Activated naive CD8-positive, alpha-beta T cell (primary cell): ENCODE data around the gene SALL4.

Experiments
- H3K27ac Mint-ChIP-seq: one replicate; pipeline ENCODE4 v1.8.0; 2021; ENCODE audit warnings: mixed read lengths
- H3K27me3 Mint-ChIP-seq: one replicate; pipeline ENCODE4 v1.8.0; 2021; ENCODE audit warnings: mixed read lengths
- H3K36me3 Mint-ChIP-seq: one replicate; pipeline ENCODE4 v1.8.0; 2021; ENCODE audit warnings: mixed read lengths
- H3K4me1 Mint-ChIP-seq: one replicate; pipeline ENCODE4 v1.8.0; 2021; ENCODE audit warnings: low read depth, mixed read lengths
- H3K4me3 Mint-ChIP-seq: one replicate; pipeline ENCODE4 v1.8.0; 2021; ENCODE audit warnings: mild to moderate bottlenecking, mixed read lengths
- H3K9me3 Mint-ChIP-seq: one replicate; pipeline ENCODE4 v1.8.0; 2021; ENCODE audit warnings: low read depth, mixed read lengths

The SALL4 gene

DNA sequence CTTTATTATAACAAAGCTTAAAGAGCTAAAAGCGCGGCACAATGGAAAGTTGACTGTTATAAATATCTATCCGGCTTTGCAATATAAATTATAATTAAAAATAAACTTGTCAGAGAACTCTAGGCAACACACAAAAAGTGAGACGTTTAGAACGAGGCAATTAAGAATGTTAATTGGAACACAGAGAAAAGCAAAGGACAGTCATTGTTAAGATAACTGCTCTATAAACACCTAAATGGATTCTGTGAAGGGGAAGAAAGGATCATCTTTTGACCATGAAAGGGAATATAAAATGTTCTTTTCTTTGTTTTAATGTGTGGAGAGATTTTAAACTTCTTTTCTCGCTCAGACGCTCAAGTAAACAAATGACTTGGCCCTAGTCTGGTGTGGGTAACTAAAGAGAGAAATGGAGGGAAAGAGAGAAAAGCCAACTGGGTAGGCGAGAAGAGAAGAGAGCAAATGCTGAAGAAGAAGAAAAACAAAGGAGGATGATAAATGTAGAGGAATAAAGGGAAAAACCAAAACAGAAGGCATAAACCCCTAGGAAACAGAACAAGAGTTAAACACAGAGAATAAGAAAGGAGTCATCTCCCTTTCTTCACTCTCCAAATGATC, 9.3 kb upstream of the SALL4 start:
- Mint-ChIP-seq H3K9me3 (no peaks in the 10 kb centered on the region), H3K27me3 (peaks cover 4% of the 10 kb centered on the region), H3K27ac (no peak overlapping the region), H3K4me1 (no peaks in the 10 kb centered on the region), H3K36me3 (no peaks in the 10 kb centered on the region), H3K4me3 (no peak overlapping the region)

DNA sequence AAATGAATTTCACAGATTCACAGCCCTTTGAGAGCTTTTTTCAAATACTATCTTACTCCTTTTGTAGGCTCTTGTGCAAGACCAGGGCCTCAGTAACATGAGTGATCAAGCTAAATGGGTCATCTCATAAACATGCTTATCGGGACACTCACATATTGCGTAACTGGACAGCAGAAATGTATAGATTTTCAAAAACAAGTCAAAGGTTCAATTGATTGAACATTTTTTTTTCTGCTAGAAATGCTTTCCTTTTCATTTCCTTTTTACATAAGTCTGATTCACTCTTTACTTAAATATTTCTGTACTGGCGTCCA, 8.7 kb upstream of the SALL4 start:
- Mint-ChIP-seq H3K4me3 (no peak overlapping the region), H3K36me3 (no peaks in the 10 kb centered on the region), H3K27me3 (peaks cover 7% of the 10 kb centered on the region), H3K27ac (no peak overlapping the region), H3K9me3 (no peaks in the 10 kb centered on the region), H3K4me1 (no peaks in the 10 kb centered on the region)

DNA sequence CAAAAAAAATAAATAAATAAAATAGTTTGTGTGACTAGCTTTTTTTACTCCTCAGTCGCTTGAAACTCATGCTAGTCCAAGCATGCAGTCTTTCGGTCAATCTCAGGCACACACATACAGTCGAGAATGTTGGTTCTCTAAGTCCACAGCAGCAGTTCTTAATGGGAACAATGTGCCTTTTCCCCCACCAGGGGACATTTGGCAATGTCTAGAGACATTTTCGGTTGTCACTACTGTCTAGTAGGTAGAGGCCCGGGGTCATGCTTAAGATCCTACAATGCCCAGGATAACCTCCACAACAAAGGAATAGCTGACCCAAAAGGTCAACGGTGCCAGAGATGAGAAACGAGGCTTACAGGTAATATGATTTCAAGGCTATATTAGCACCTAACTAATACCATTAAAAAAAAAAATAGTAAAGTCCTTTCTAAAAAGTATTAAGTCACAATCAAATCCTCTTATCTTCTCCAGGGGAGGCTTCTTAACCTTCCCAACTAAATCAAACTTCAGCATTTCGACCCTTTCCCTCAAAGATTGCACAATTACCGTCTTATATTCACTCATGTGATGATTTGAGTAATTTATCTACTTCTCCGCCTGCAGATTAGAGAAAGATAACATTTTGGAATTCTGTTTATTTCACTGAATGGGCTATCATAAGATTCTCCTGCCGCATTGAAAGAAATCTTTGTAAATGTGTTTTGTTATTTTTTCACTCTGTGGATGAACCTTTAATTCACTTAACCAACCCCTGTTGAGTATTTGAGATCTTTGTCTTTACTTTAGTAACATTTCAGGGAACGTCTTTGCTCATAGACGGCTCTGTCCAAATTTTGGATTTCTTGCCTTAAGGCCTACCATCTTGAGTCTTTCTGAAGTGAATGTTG, 8.1 kb upstream of the SALL4 start:
- H3K4me1 Mint-ChIP-seq = no peaks in the 10 kb centered on the region
- H3K36me3 Mint-ChIP-seq = no peaks in the 10 kb centered on the region
- no peak overlapping the region for H3K27ac Mint-ChIP-seq
- H3K4me3 Mint-ChIP-seq = no peak overlapping the region
- peaks cover 10% of the 10 kb centered on the region for H3K27me3 Mint-ChIP-seq
- H3K9me3 Mint-ChIP-seq = no peaks in the 10 kb centered on the region

DNA sequence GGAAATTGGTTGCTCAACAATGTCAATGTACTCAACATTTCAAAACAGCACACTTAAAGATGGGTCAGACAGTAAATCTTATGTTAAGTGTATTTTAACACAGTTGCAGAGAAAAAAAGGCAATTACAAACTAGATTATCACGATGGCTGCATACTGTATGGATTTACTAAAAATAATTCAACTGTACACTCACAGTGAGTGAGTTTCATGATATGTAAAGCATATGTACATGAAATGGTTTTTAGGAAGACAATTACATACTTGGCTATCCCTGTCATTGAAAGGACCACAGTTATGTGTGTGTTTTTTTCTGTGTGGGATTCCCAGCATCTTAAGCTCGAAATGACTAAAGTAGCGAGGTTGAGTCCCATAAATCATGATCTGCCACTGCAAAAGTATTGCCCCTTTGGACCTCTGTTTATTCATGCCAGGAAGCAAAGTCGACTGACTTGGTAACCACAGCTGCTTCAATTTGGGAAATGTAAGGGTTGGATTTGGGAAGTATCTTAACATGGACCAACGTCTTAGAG, 5.5 kb upstream of the SALL4 start:
- H3K4me3 Mint-ChIP-seq = no peak overlapping the region
- no peaks in the 10 kb centered on the region for H3K4me1 Mint-ChIP-seq
- no peak overlapping the region for H3K27ac Mint-ChIP-seq
- H3K9me3 Mint-ChIP-seq = no peaks in the 10 kb centered on the region
- no peaks in the 10 kb centered on the region for H3K36me3 Mint-ChIP-seq
- H3K27me3 Mint-ChIP-seq = peaks cover 12% of the 10 kb centered on the region

DNA sequence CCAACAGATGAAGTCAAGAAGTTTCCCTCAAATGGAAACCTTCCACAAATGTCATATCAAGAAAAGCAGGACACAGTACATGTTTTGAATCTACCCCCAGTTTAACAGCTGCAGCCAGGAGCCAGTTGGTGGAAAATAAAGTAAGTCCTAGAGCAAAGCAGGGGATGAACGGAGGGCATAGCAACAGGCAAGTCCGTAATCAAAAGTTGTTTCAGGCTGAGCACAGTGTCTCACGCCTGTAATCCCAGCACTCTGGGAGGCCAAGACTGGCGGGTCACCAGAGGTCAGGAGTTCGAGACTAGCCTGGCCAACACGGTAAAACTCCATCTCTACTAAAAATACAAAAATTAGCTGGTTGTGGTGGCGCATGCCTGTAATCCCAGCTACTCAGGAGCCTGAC, 2.4 kb upstream of the SALL4 start:
- Mint-ChIP-seq H3K4me3 (no peak overlapping the region), H3K27ac (no peak overlapping the region), H3K4me1 (peaks cover 9% of the 10 kb centered on the region), H3K27me3 (peaks cover 19% of the 10 kb centered on the region), H3K36me3 (no peaks in the 10 kb centered on the region), H3K9me3 (no peaks in the 10 kb centered on the region)

DNA sequence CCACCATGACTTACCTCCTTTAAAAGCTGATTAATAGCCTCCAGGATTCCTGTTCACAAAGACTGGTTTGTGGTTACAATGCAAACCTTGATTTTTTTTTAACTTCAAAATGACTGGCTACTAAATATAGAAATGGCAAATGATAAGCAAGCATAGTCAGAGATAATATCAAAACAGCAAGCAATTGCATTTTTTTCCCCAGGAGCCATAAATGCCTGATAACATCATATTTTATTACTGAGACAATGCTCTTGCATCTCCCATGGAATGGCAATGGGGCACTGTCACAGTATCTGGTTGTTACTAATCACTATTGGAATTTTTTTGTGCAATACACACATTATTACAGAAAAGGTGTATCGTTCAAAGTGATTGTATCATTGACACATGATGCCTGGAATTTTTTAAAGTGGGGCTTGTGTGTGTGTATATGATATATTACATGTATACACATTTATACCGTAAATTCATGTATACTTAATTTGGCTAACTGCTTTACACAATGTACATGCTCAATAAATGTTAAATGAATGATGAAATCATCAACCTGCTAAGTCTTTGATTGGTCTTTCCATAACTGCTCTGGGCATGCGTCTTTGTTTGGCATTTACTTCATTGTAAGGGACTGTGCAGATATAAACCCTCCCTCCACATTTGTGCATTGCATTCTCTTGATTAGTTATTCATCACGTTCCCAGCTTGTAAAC, 980 bp upstream of the SALL4 start:
- peaks cover 30% of the 10 kb centered on the region for H3K27me3 Mint-ChIP-seq
- no peak overlapping the region for H3K27ac Mint-ChIP-seq
- H3K4me3 Mint-ChIP-seq = no peak overlapping the region

DNA sequence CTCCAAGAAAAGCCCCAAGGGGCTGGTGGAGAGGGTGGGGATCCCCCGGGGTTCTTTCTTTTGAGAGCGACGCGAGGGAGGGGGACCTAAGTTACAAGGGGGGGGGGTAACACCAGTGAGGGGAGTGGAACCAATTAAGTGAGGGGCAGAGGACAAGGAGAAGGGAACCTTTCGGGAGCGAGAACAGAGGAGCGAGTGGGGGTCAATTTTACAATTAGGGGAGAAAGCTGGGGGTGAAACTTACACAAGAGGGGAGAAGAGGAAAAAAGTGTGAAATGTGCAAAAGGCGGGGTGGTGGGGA, 548 bp downstream of the SALL4 start:
- no peak overlapping the region for H3K27ac Mint-ChIP-seq
- H3K9me3 Mint-ChIP-seq = no peaks in the 10 kb centered on the region
- no peaks in the 10 kb centered on the region for H3K36me3 Mint-ChIP-seq
- H3K4me1 Mint-ChIP-seq = peaks cover 11% of the 10 kb centered on the region
- no peak overlapping the region for H3K4me3 Mint-ChIP-seq
- H3K27me3 Mint-ChIP-seq = peaks cover 33% of the 10 kb centered on the region

More for the DNA sequence above, 980 bp upstream of the SALL4 start:
- Mint-ChIP-seq H3K36me3 (no peaks in the 10 kb centered on the region), H3K9me3 (no peaks in the 10 kb centered on the region), H3K4me1 (peaks cover 11% of the 10 kb centered on the region)

DNA sequence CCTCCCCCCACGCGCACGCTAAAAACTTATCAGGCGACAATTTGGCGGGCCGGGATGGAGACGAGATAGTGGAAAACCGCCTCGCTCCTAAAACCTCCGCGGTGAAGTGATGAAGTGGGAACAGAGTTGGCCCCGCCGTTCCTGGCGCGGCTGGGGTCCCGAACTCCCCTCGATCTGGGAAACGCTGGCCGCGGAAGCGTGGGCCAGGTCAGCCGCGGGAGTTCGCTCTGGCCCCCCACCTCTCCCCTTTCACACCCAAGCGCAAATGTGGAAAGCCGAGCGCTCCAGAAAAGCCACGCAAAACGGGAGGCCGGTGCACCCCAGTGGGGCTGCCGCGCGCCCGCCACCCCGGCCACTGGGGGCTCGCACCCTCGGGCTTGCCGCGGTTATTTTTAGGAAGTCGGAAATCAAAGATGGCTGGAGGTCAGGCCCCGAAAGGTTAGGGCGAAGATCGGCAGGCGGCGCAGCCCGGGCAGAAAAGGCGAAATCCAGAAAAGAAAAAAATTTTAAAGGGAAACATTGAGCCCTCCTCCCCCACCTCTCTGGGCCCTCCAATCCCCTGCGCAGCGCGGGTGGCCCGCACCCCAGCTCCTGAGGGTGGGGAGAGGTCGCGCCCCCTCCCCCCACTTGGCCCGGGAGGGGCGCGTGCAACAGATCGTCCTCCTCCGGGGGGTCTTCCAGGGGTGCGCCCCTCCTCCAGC, 1.0 kb downstream of the SALL4 start:
- no peak overlapping the region for H3K27ac Mint-ChIP-seq
- peaks cover 11% of the 10 kb centered on the region for H3K4me1 Mint-ChIP-seq
- H3K27me3 Mint-ChIP-seq = peaks cover 31% of the 10 kb centered on the region
- peak overlapping the region; percentile 60 for H3K4me3 Mint-ChIP-seq
- H3K36me3 Mint-ChIP-seq = no peaks in the 10 kb centered on the region
- H3K9me3 Mint-ChIP-seq = no peaks in the 10 kb centered on the region

DNA sequence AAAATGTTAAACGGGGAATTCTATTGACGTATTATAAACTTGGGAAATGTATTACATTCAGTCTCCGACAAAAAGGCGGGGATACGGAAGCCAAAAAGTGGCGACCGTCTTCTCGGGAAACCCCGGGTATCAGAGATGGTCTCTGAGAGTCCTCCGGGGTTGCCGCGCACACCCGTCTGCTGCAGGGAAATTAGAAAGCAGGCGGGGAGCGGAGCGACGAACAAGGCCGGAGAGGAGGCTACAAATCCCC, 1.5 kb downstream of the SALL4 start:
- Mint-ChIP-seq H3K27me3 (peaks cover 28% of the 10 kb centered on the region), H3K4me3 (peak overlapping the region; percentile 60), H3K9me3 (no peaks in the 10 kb centered on the region), H3K4me1 (peaks cover 11% of the 10 kb centered on the region), H3K36me3 (no peaks in the 10 kb centered on the region), H3K27ac (no peak overlapping the region)

DNA sequence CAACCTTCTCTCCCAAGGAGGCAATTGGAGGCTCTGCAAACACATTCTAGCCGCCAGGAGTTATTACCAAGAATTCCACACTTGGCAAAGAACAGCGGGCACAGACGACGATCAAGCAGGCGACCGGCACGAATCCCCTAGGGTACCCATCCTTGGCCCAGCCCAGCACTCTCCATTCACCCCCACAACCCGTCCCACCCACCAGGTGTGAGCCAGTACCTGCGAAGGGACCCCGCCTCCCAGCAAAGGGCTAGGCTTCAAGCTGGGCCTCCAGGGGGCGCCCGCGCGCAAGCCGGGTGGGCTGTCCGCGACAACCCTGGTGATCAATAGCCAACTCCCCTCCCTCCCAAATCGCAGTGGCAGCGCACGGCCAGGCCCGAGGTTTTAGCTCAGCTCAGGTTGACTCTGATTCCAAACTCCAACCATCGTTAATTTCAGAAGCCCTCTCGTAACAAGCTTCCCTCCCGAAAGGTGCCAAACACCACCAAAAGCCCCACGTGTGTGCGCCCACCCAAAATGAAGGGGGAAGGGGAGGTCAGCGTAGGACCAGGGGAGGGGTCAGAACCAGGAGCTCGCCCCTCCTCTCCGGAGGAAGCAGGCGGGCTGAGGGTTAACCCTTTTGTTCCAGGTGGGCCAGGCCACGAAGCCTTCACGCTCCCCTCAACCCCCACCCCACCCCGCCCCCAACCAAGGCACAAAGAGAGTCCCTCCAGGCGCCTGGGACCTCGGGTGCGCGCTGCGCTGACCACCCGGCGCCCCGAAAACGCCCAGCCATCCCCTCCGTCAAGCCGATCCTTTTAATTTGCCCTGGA, 2.1 kb downstream of the SALL4 start:
- Mint-ChIP-seq H3K36me3 (no peaks in the 10 kb centered on the region), H3K27me3 (peaks cover 27% of the 10 kb centered on the region), H3K9me3 (no peaks in the 10 kb centered on the region), H3K27ac (no peak overlapping the region), H3K4me3 (peak overlapping the region; percentile 60), H3K4me1 (peaks cover 11% of the 10 kb centered on the region)

DNA sequence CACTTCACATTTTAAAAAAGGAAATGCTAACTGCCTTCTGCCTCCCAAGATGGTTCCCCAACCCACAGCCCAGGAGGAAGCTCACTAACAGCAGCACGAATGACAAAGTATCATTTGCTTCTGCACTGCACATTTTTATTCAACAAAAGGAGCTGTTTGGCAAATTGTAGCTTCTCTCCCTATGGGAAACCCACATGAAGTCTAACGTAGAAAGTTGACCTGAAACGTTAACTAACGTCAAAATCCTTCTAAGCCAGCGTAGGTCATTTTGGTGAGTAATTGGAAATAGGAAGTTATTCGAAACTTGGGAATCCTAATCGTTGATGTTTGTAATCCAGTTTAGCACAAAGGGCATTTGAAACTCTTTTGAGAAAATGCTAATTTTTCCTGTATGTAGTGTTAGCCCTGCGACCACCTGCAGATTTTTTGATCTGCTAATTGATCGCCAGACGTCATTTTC, 2.9 kb downstream of the SALL4 start:
- Mint-ChIP-seq H3K27ac (no peak overlapping the region), H3K4me1 (peaks cover 11% of the 10 kb centered on the region), H3K4me3 (no peak overlapping the region)

DNA sequence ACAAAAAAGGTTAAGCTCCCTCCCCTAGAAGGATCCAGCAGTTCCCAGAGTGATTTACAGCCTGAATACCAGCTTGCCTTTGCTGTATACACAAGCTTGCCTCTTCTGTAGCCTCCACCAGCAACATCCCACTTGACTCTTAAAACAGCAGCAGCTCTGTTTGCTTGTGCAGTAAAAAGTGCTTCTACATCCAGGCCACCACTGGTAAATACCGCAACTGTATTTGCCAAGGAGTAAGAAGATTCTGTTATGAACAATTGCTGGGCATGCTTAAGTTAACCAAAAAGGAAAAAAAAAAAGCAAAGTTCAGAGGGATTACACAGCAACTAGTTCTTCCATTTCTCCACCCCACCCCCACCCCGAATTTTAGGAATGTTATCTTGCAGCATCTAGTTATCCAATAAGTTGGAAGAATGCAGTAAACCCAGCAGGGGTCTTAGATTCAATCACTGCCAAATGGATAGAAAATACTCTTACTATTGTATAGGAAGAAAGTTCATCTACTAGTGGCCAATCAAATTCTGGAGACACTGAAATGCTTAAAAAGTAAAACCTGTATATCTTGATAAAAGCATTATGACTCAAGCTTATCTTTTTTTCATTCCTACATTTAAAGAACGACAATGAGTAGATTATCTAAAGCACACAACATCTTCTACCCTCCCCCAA, 4.8 kb downstream of the SALL4 start:
- no peaks in the 10 kb centered on the region for H3K36me3 Mint-ChIP-seq
- peaks cover 28% of the 10 kb centered on the region for H3K27me3 Mint-ChIP-seq
- H3K9me3 Mint-ChIP-seq = no peaks in the 10 kb centered on the region
- no peak overlapping the region for H3K27ac Mint-ChIP-seq
- H3K4me3 Mint-ChIP-seq = no peak overlapping the region
- H3K4me1 Mint-ChIP-seq = peaks cover 11% of the 10 kb centered on the region

More for the DNA sequence above, 2.9 kb downstream of the SALL4 start:
- no peaks in the 10 kb centered on the region for H3K36me3 Mint-ChIP-seq
- peaks cover 25% of the 10 kb centered on the region for H3K27me3 Mint-ChIP-seq
- H3K9me3 Mint-ChIP-seq = no peaks in the 10 kb centered on the region

DNA sequence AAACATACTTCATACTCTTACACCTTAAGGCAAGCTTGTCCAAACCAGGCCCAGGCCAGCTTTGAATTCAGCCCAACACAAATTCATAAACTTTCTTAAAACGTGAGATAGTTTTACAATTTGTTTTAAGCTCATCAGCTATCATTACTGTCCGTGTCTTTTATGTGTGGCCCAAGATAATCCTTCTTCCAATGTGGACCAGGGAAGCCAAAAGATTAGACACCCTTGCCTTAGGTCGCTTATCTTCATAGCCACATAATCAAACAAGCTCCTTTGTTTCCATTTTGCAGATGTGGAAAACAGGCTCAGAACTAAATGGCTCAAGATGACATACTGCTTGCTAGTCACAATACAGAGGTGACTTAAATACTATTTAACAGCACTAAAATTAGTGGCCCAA, 6.0 kb downstream of the SALL4 start:
- H3K4me3 Mint-ChIP-seq = no peak overlapping the region
- H3K27ac Mint-ChIP-seq = no peak overlapping the region
- H3K9me3 Mint-ChIP-seq = no peaks in the 10 kb centered on the region
- H3K27me3 Mint-ChIP-seq = peaks cover 26% of the 10 kb centered on the region
- peaks cover 10% of the 10 kb centered on the region for H3K4me1 Mint-ChIP-seq
- no peaks in the 10 kb centered on the region for H3K36me3 Mint-ChIP-seq

DNA sequence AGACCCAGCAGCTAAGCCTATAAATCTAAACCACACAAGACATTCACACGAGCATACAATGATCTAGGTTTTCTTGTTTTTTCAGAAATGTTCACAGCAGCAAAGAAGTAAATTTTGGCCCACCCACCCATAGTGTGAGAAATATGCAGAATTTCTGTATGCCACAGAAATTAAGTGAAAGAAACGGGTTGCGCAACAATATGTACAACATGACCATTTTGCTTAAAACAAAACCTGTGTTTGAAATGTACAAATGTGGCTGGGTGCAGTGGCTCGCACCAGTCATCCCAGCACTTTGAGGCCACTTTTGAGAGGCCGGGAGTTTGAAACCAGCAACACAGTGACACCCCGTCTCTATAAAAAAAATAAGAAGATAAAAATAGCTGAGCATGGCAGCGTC, 9.4 kb downstream of the SALL4 start:
- Mint-ChIP-seq H3K9me3 (no peaks in the 10 kb centered on the region), H3K36me3 (no peaks in the 10 kb centered on the region), H3K4me3 (no peak overlapping the region), H3K27ac (no peak overlapping the region), H3K27me3 (peaks cover 9% of the 10 kb centered on the region), H3K4me1 (no peaks in the 10 kb centered on the region)
